ENCODE results near the gene ESCO1. TPM values are rescaled to one million over a fixed set of nuclear protein-coding genes. Genes with fewer than 3 reads are reported as not detected.
"Not testable (repeated sequence)": the region's sequence is repeated elsewhere in the genome, so short reads cannot be mapped to it uniquely, and the experiment has no call there.

The ESCO1 gene
- polyA plus RNA-seq, 1 donor (not counting 4 experiments of a cell fraction or from before 2014, with no cell fraction given) = 12.1 TPM

- no peak for DNase-seq (ENCODE audit: low read depth, low spot score)
- no peak overlapping the region for H3K27ac ChIP-seq (ENCODE audit: control insufficient read depth, insufficient read depth, low read length)
- H3K79me2 ChIP-seq (ENCODE audit: control insufficient read depth, insufficient read depth, low read length) = peaks cover 32% of the 10 kb centered on the region
- no peak overlapping the region for H2AFZ ChIP-seq (ENCODE audit: control insufficient read depth, low read length)
- no peaks in the 10 kb centered on the region for H3K9me3 ChIP-seq (ENCODE audit: control insufficient read depth, low read depth, low read length)
- no peak for FAIRE-seq
- H3K4me2 ChIP-seq (ENCODE audit: control insufficient read depth, extremely low read depth, insufficient read depth, low read depth, low read length) = no peak overlapping the region
- H3K4me1 ChIP-seq (ENCODE audit: control insufficient read depth, extremely low read depth, insufficient read depth, low read length) = no peaks in the 10 kb centered on the region
- no peaks in the 10 kb centered on the region for H3K9me1 ChIP-seq (ENCODE audit: control insufficient read depth, extremely low read depth, insufficient read depth, low read length)
- H3K4me3 ChIP-seq (ENCODE audit: control insufficient read depth in 2 of 3, extremely low read depth in 1 of 3, insufficient read depth in 2 of 3, low read depth in 1 of 3, low read length in 3 of 3) = no peak overlapping the region
- H3K9ac ChIP-seq (ENCODE audit: control insufficient read depth, extremely low read depth, insufficient read depth, low read length) = no peak overlapping the region
- no peaks in the 10 kb centered on the region for H3K27me3 ChIP-seq (ENCODE audit: control insufficient read depth, extremely low read depth, insufficient read depth, low read length)
- TF ChIP-seq CTCF (optimal IDR thresholded peaks at IDR 0.05 in 1 of 3, IDR thresholded peaks at IDR 0.05 in 1 of 3, conservative IDR thresholded peaks at IDR 0.05 in 1 of 3; ENCODE audit: extremely low read depth in 1 of 3, insufficient read depth in 2 of 3, low read length in 3 of 3) (no peak), EZH2 (IDR thresholded peaks at IDR 0.05; ENCODE audit: low read length) (no peak)
- peaks cover 15 to 25% of the 10 kb centered on the region in 2 experiments for H3K36me3 ChIP-seq (ENCODE audit: control insufficient read depth in 2 of 2, extremely low read depth in 1 of 2, insufficient read depth in 2 of 2, low read length in 2 of 2)
- H4K20me1 ChIP-seq (ENCODE audit: control insufficient read depth, extremely low read depth, insufficient read depth, low read length) = peaks cover 4% of the 10 kb centered on the region
- dilution Hi-C loops (cut with MboI; ENCODE audit: extremely low pct_ligation_motif_present, low sequenced_read_pairs) = no loop called here
Measured at GRCh38 chr18:21629089-21629832, 28.8 kb upstream of the ESCO1 start.

- H3K4me1 ChIP-seq (ENCODE audit: control insufficient read depth, extremely low read depth, insufficient read depth, low read length); H3K4me3 ChIP-seq (ENCODE audit: control insufficient read depth in 2 of 3, extremely low read depth in 1 of 3, insufficient read depth in 2 of 3, low read depth in 1 of 3, low read length in 3 of 3); H3K9me3 ChIP-seq (ENCODE audit: control insufficient read depth, low read depth, low read length); H3K4me2 ChIP-seq (ENCODE audit: control insufficient read depth, extremely low read depth, insufficient read depth, low read depth, low read length); DNase-seq (ENCODE audit: low read depth, low spot score); H3K27me3 ChIP-seq (ENCODE audit: control insufficient read depth, extremely low read depth, insufficient read depth, low read length); H3K9me1 ChIP-seq (ENCODE audit: control insufficient read depth, extremely low read depth, insufficient read depth, low read length); H3K9ac ChIP-seq (ENCODE audit: control insufficient read depth, extremely low read depth, insufficient read depth, low read length); H2AFZ ChIP-seq (ENCODE audit: control insufficient read depth, low read length); dilution Hi-C loops (cut with MboI; ENCODE audit: extremely low pct_ligation_motif_present, low sequenced_read_pairs); FAIRE-seq; H3K27ac ChIP-seq (ENCODE audit: control insufficient read depth, insufficient read depth, low read length); H4K20me1 ChIP-seq (ENCODE audit: control insufficient read depth, extremely low read depth, insufficient read depth, low read length): not testable (repeated sequence)
- peaks cover 93% of the 10 kb centered on the region for H3K79me2 ChIP-seq (ENCODE audit: control insufficient read depth, insufficient read depth, low read length)
- H3K36me3 ChIP-seq (ENCODE audit: control insufficient read depth in 2 of 2, extremely low read depth in 1 of 2, insufficient read depth in 2 of 2, low read length in 2 of 2) = peaks cover 8 to 11% of the 10 kb centered on the region in 2 experiments
Measured at GRCh38 chr18:21621640-21622039, 21.1 kb upstream of the ESCO1 start.
